NCI-H2196 (cell line): Measurements from ENCODE around the gene FRA10AC1.

Source experiments
- DNase-seq: peaks from one replicate; lab custom pipeline; 2025; ENCODE audit not compliant: unreplicated experiment; lab: John Stamatoyannopoulos, UW

FRA10AC1 gene

GRCh38 chr10:93630625-93631557 lies 71.5 kb downstream of the FRA10AC1 start:
- no peak for DNase-seq

DNA sequence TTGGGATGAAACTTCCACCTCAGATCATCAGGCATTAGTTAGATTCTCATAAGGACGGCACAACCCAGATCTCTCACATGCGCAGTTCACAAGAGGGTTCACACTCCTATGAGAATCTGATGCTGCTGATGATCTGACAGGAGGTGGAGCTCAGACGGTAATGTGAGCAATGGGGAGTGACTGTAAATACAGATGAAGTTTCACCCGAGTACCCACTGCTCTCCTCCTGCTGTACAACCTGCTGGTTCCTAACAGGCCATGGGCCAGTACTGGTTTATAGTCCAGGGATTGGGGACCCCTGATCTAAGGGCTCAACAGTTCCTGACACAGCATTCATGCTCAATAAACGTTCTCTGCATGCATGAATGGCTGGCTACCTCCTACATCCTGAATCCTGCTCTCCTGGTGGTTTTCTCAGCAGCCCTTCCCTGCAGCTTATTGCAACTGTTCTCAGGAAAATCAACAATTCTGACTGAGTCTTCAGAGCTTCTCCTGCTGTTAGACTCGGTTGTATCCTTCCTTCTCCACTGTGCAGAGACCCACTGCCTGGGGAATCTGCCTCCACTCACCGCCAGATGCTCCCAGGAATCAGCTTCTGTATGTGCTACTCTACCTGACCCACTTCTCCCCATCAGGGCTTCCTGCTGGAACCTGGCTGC lies 72.6 kb downstream of the FRA10AC1 start:
- DNase-seq, result no peak

DNA sequence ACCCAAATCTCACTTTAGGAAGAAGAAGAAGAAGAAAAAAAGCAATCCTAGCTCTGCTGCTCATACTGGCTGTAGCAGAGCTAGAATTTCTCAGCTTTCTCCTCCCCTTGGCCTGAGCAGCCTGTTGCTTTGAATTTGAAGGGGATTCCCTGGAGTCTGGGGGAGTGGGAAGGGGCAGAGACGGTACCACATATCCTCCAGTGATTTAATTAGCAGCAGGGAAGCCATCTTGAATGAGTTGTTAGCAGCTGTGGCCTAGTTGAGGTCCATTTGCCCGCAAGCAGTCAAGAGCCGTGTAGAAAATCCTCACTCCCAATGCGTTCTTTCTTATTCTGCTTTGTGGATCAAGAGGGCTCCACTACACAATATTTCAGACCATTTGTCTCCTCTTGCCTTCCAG lies 73.5 kb downstream of the FRA10AC1 start:
- DNase-seq, result no peak

- no peak for DNase-seq
Measured at GRCh38 chr10:93622942-93623341, 79.5 kb downstream of the FRA10AC1 start.

DNA sequence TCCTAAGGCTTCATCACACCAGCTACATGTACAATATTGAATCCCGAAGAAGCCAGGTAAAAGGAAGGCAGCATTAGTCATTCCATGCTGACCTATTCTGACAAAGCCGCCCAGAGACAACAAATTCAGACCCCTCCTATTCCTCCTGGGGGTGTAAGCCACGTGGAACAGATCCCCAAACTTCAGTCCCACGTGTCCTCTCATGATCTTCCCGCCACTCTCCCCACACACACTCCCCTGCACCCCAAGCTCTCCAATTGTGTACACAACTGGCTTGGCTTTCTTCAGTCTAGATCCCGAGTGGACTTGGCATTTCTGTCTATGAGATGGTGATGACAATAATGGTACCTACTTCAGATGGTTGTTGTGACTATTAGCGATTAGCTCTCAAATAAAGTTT lies 81.5 kb downstream of the FRA10AC1 start:
- DNase-seq, result no peak
